NCI-H1694 (cell line): Measurements from ENCODE around the gene AFAP1.

ENCODE experiments used
- DNase-seq: peaks from one replicate; lab custom pipeline; 2025; lab: John Stamatoyannopoulos, UW

Gene AFAP1

GRCh38 chr4:7968262-7968896 lies 28.7 kb upstream of the AFAP1 start:
- no peak for DNase-seq

- no peak for DNase-seq
These were observed 28.0 kb upstream of the AFAP1 start for GRCh38 chr4:7967501-7968261.

- no peak for DNase-seq
These were observed 27.4 kb upstream of the AFAP1 start for GRCh38 chr4:7967063-7967440.

- DNase-seq, result no peak
These were observed 26.8 kb upstream of the AFAP1 start for GRCh38 chr4:7966281-7967062.

GRCh38 chr4:7964890-7965662 lies 25.4 kb upstream of the AFAP1 start:
- DNase-seq, result no peak

- DNase-seq, result no peak
These were observed 24.8 kb upstream of the AFAP1 start for GRCh38 chr4:7964459-7964858.

GRCh38 chr4:7963691-7964090 lies 24.0 kb upstream of the AFAP1 start:
- no peak for DNase-seq

GRCh38 chr4:7962609-7963508 lies 23.2 kb upstream of the AFAP1 start:
- DNase-seq, result no peak

GRCh38 chr4:7960790-7961655 lies 21.4 kb upstream of the AFAP1 start:
- DNase-seq, result peak; percentile 31

- peak; percentile 26 for DNase-seq
These were observed 20.5 kb upstream of the AFAP1 start for GRCh38 chr4:7960017-7960789.

GRCh38 chr4:7959078-7959477 lies 19.4 kb upstream of the AFAP1 start:
- DNase-seq, result no peak

GRCh38 chr4:7956934-7957656 lies 17.4 kb upstream of the AFAP1 start:
- DNase-seq, result no peak

GRCh38 chr4:7956270-7956808 lies 16.7 kb upstream of the AFAP1 start:
- DNase-seq, result no peak

GRCh38 chr4:7955393-7955792 lies 15.7 kb upstream of the AFAP1 start:
- no peak for DNase-seq

- DNase-seq, result no peak
These were observed 13.0 kb upstream of the AFAP1 start for GRCh38 chr4:7952615-7953014.

- no peak for DNase-seq
These were observed 10.8 kb upstream of the AFAP1 start for GRCh38 chr4:7950301-7951092.

- DNase-seq, result no peak
These were observed 10.1 kb upstream of the AFAP1 start for GRCh38 chr4:7949759-7950158.

GRCh38 chr4:7947927-7948326 lies 8.3 kb upstream of the AFAP1 start:
- DNase-seq, result no peak
